ENCODE data around the gene INCA1. TPM values are rescaled to one million over a fixed set of nuclear protein-coding genes. Genes with fewer than 3 reads are reported as not detected.
A peak's percentile ranks its signal among the peaks of the same experiment; 100 is the strongest.

The INCA1 gene
- total RNA-seq, 1 donor from 2014 or later, result 0.44 TPM

DNA sequence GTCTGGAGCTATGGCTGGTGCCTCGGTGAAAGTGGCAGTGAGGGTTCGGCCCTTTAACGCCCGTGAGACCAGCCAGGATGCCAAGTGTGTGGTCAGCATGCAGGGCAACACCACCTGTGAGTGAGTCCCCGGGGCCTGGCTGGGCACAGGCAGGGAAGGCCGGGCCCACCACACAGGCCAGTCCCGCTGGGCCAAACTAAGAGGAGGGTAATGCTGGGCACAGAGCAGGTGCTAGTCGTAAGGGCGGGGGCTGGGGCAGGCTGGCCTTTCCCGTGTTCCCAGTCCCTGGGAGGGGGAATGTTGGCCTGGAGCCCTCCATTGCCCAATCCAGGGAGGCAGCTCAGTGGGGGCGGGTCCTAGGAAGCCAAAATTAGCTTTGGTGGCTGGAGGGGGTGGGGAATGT, 2.9 kb upstream of the INCA1 start:
- no peak for DNase-seq
- peaks cover 4% of the 10 kb centered on the region for H3K4me1 Mint-ChIP-seq (ENCODE audit: low read depth, unreplicated experiment)
- H3K4me3 Mint-ChIP-seq (ENCODE audit: unreplicated experiment), result no peak overlapping the region
- peaks cover 11% of the 10 kb centered on the region for H3K36me3 Mint-ChIP-seq (ENCODE audit: unreplicated experiment)
- H3K27ac Mint-ChIP-seq (ENCODE audit: unreplicated experiment), result no peak overlapping the region
- TF ChIP-seq, protein P1, sequence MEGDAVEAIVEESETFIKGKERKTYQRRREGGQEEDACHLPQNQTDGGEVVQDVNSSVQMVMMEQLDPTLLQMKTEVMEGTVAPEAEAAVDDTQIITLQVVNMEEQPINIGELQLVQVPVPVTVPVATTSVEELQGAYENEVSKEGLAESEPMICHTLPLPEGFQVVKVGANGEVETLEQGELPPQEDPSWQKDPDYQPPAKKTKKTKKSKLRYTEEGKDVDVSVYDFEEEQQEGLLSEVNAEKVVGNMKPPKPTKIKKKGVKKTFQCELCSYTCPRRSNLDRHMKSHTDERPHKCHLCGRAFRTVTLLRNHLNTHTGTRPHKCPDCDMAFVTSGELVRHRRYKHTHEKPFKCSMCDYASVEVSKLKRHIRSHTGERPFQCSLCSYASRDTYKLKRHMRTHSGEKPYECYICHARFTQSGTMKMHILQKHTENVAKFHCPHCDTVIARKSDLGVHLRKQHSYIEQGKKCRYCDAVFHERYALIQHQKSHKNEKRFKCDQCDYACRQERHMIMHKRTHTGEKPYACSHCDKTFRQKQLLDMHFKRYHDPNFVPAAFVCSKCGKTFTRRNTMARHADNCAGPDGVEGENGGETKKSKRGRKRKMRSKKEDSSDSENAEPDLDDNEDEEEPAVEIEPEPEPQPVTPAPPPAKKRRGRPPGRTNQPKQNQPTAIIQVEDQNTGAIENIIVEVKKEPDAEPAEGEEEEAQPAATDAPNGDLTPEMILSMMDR (IDR thresholded peaks at IDR 0.05; ENCODE audit: partially characterized antibody, unreplicated experiment), result no peak
- peaks cover 7% of the 10 kb centered on the region for H3K9me3 Mint-ChIP-seq (ENCODE audit: unreplicated experiment)
- peaks cover 14% of the 10 kb centered on the region for H3K27me3 Mint-ChIP-seq (ENCODE audit: unreplicated experiment)

DNA sequence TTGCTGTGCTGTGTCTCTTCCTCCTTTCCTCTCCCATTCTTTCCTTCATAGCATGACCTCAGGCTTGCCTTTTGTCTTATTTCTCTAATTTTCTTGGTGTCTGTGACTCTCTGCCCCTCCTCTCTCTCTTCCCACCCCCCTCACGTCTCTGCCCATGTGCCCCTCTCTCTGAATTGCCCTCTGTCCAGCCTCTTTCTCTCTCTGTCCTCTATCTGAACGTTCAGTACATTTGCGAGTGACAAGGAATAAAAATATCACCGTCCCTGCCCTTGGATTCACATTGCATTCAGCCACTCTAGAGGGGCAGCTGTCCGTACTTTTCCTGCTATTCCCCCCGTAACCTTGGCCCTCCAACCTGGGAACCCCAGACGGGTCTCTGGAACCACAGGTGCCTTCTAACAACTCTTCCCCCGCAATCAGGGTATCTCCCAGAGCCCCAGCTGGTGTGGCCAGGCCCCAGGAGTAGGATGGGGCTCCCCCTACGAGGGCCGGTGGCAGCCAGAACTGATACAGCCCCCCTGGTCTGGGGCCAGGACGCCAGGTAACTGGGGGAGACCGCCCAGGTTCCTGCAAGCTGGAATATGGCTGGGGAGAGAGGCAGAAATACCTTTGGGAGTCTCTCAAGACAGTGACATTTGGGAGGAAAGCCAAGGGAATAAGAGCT, 2.2 kb upstream of the INCA1 start:
- H3K4me1 Mint-ChIP-seq (ENCODE audit: low read depth, unreplicated experiment), result peaks cover 4% of the 10 kb centered on the region
- peak overlapping the region; percentile 79 for H3K4me3 Mint-ChIP-seq (ENCODE audit: unreplicated experiment)
- peaks cover 14% of the 10 kb centered on the region for H3K27me3 Mint-ChIP-seq (ENCODE audit: unreplicated experiment)

DNA sequence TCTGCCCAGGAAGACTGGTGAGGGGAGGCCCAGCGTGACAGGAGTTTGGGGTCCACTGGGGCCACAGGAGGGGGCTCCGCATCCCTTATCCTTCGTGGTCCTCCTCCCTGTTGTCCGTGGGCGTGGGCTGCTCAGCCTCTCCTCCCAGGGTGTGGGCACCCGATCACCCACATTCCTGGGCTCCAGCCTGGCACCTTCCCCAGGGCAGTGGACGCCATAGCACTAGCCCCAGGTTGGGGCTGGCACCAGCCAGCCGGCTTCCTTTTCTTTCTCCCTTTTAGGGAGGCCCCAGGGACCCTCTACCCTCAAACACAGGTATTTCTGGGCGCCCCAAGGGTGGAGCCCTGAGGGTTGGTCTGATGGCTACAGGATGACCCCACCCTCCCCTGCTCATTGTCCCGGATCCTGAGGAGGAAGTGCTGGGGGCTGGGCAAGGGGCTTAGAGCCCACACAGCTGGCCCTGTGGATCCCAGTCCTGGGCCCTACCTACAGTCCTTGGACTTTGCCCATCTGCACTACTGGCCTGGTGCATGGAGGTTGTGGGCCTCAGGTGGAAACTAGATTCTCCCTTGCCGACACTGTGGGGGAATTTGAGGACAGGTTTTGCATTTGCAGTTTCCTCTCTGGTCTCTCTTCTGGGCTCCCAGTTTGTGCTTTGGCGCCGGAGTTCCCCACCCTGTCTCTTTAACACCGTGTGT, 1.6 kb upstream of the INCA1 start:
- DNase-seq, result no peak
- Mint-ChIP-seq H3K9me3 (ENCODE audit: unreplicated experiment) (peaks cover 7% of the 10 kb centered on the region), H3K36me3 (ENCODE audit: unreplicated experiment) (peaks cover 2% of the 10 kb centered on the region), H3K4me1 (ENCODE audit: low read depth, unreplicated experiment) (peaks cover 4% of the 10 kb centered on the region), H3K4me3 (ENCODE audit: unreplicated experiment) (peak overlapping the region; percentile 83), H3K27ac (ENCODE audit: unreplicated experiment) (peak overlapping the region; percentile 62), H3K27me3 (ENCODE audit: unreplicated experiment) (peaks cover 14% of the 10 kb centered on the region)
- TF ChIP-seq, protein P1 (IDR thresholded peaks at IDR 0.05; ENCODE audit: partially characterized antibody, unreplicated experiment), result no peak

More for the DNA sequence above, 2.2 kb upstream of the INCA1 start:
- peaks cover 7% of the 10 kb centered on the region for H3K9me3 Mint-ChIP-seq (ENCODE audit: unreplicated experiment)
- TF ChIP-seq, protein P1 (IDR thresholded peaks at IDR 0.05; ENCODE audit: partially characterized antibody, unreplicated experiment), result no peak
- no peak for DNase-seq
- peak overlapping the region; percentile 62 for H3K27ac Mint-ChIP-seq (ENCODE audit: unreplicated experiment)
- H3K36me3 Mint-ChIP-seq (ENCODE audit: unreplicated experiment), result peaks cover 9% of the 10 kb centered on the region

DNA sequence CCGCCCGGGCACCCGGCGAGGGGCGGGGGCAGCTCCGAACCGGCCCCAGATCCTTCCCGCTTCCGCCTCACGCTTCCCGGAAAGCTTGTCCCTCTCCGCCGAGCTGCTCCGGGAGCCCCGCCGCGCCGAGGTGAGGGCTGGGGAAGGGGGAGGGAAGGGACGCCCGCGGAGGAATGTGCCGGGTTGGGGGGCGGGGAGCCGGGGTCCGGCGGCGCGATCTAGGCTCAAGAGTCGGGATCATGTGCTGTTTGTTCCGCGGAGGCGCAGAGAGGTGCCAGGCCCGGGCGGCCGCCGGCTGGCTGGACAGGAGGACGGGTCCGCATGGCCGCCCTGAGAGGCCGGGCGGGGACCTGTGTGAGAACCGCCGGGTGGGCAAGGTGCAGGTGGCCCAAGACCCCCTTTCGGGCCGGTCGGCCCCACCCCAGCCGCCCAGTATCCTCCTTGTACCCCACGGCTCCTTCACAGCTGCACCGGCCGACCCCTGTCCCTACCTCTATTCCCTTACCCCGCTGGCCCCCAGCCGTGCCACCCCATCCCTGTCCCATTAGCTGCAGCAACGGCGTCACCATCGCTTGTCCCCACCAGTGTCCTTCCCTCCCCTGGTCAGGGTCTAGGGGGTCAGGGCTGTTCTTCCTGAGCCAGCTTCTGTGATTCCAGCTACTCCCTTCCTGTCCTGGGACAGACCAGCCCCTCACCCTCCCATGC, 857 bp upstream of the INCA1 start:
- Mint-ChIP-seq H3K4me3 (ENCODE audit: unreplicated experiment) (peak overlapping the region; percentile 83), H3K4me1 (ENCODE audit: low read depth, unreplicated experiment) (peaks cover 4% of the 10 kb centered on the region), H3K36me3 (ENCODE audit: unreplicated experiment) (no peaks in the 10 kb centered on the region), H3K27ac (ENCODE audit: unreplicated experiment) (no peak overlapping the region), H3K9me3 (ENCODE audit: unreplicated experiment) (peaks cover 7% of the 10 kb centered on the region), H3K27me3 (ENCODE audit: unreplicated experiment) (peaks cover 14% of the 10 kb centered on the region)
- peak; percentile 55 for DNase-seq
- TF ChIP-seq, protein P1 (IDR thresholded peaks at IDR 0.05; ENCODE audit: partially characterized antibody, unreplicated experiment), result no peak

Data from glutamatergic neuron (in vitro differentiated cells).